Lung (tissue), 12 donors: ENCODE data around the gene GINS1. TPM values are rescaled to one million over a fixed set of nuclear protein-coding genes. Genes with fewer than 3 reads are reported as not detected.

Source experiments
- ATAC-seq: fragments of 200-7000 bp; cut with Tn5 transposase; one replicate; pipeline ENCODE4 v1.9.1; 2020; ENCODE audit warnings: moderate number of reproducible peaks; ENCODE audit not compliant: insufficient read depth, low FRiP score
- DNase-seq, 3 donors: peaks; one replicate each; pipeline ENCODE4 v3.0.0-alpha.2; 2013 to 2017
- H3K27ac ChIP-seq, 2 donors: one replicate each; pipeline ENCODE4 v1.5.1; 2013; ENCODE audit warnings: mild to moderate bottlenecking in 2 of 2, moderate library complexity in 2 of 2, control low read depth in 1 of 2, inconsistent platforms in 1 of 2, low read depth in 1 of 2, low read length in 1 of 2
- H3K27me3 ChIP-seq, 3 donors: one replicate each; pipeline ENCODE4 v1.5.1; 2013; ENCODE audit warnings: low read length in 2 of 3; ENCODE audit not compliant: control insufficient read depth in 3 of 3, insufficient read depth in 3 of 3
- H3K36me3 ChIP-seq, 4 donors: one replicate each; pipeline ENCODE4 v1.5.1; 2013; ENCODE audit warnings: low read length in 4 of 4, mild to moderate bottlenecking in 1 of 4, moderate library complexity in 1 of 4; ENCODE audit not compliant: control insufficient read depth in 4 of 4, insufficient read depth in 4 of 4
- H3K4me1 ChIP-seq, 5 donors: one replicate each; pipeline ENCODE4 v1.5.1; 2013; ENCODE audit warnings: low read length in 5 of 5, mild to moderate bottlenecking in 2 of 5, moderate library complexity in 1 of 5; ENCODE audit not compliant: control insufficient read depth in 5 of 5, insufficient read depth in 5 of 5
- H3K4me3 ChIP-seq: one replicate; pipeline ENCODE4 v1.5.1; 2013; ENCODE audit warnings: mild to moderate bottlenecking, control low read depth, moderate library complexity
- H3K9ac ChIP-seq, 2 donors: one replicate each; pipeline ENCODE4 v1.5.1; 2013; ENCODE audit warnings: low read length in 2 of 2, control low read depth in 1 of 2; ENCODE audit not compliant: insufficient read depth in 1 of 2
- H3K9me3 ChIP-seq, 4 donors: one replicate each; pipeline ENCODE4 v1.5.1; 2013; ENCODE audit warnings: low read length in 3 of 4, mild to moderate bottlenecking in 1 of 4, moderate library complexity in 1 of 4; ENCODE audit not compliant: control insufficient read depth in 4 of 4, insufficient read depth in 3 of 4
- CTCF ChIP-seq: IDR thresholded peaks from 2 replicates; pipeline ENCODE4 v1.5.1; 2012; ENCODE audit warnings: mild to moderate bottlenecking; ENCODE audit errors: control extremely low read depth, extremely low read depth
- WGBS, 2 donors: extraction: QIAGEN DNeasy Blood & Tissue Kit; methylation state at CpG; one replicate each; pipeline ENCODE4 v1.1.7; 2013; 5-methylcytosine and 5-hydroxymethylcytosine counted together
- polyA plus RNA-seq, 2 donors: library from polyadenylated mRNA; stranded (reverse); fragments of 200-250 nt; gene quantifications; one replicate each; pipeline ENCODE4 v1.2.1, GENCODE V29; 2013
- total RNA-seq, 2 donors: library from RNA; depleted of rRNA in 1 of 2; stranded (reverse); fragments of >200 nt in 1 of 2; gene quantifications; one replicate each; pipeline ENCODE4 v1.2.1, GENCODE V29; 2014 to 2021
- donor health status: control.
- donor health status: control.
- donor health status: Bipolar disorder and iron deficiency.
- donor health status: healthy.
- donor health status: DM: yes; HTN: yes; CAD: no.

The GINS1 gene
- total and polyA plus RNA-seq, 4 donors, result 0.87 to 3.3 (median 2.4) TPM

DNA sequence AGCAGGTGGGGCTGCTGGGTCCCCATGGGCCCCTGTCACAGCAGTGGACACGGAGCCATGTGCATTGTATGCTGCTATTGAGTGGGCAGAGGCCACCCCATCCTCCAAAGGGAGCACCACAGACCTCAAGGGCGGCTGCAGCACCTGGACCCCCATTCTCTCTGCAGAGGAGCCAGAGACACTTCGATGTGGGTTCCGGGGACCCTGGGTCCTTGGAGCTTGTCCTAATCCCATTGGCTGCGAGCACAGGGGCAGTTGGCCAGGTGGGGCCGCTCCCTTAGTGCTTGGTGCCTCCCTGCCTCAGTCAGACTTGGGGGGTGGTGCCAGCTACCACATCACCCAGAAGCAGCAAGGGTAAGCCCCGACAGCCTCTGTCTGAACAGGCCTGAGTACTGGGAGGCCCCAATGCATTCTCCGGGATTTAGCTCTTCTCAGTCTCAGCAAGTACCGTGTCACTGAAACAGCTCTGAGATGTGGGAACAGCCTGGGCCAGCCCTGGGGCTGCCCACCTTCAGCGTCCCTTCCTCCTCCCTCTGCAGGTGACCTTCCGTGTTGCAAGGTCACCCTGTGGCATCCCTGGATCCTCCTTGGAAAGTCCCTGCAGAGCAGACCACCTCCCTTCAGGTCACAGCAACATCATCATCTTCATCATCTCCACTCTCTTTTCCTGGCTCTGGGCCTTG lies 73.9 kb downstream of the GINS1 start:
- H3K4me1 ChIP-seq, result no peaks in the 10 kb centered on the region
- no peak for TF ChIP-seq CTCF
- no peak overlapping the region for H3K27ac ChIP-seq
- H3K9ac ChIP-seq, result no peak overlapping the region
- no peaks in the 10 kb centered on the region for H3K9me3 ChIP-seq
- peaks cover 0 to 34% (median 30%) of the 10 kb centered on the region in 4 donors for H3K36me3 ChIP-seq
- ATAC-seq (no peak), DNase-seq (no peak)
- no peaks in the 10 kb centered on the region for H3K27me3 ChIP-seq
- H3K4me3 ChIP-seq, result no peak overlapping the region
- WGBS, 2 donors, result 93 to 94% methylated on average over 11 of the region's 11 CpGs

DNA sequence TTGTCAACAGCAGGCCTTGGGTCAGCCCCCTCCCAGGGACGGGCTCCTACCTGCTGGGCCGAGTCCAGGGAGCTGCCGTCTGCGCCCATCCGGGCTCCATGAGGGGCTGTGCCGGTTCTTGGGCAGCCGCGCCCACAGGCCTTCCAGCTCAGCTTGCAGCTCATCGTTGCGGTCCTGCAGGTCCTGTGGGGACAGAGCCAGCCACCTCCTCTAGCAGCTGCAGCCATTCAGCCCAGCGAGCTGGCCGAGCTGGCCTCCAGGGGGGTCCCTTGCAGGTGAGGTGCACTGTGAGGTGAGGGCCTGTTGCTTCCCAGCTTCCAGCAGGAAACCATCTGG lies 74.4 kb downstream of the GINS1 start:
- peaks cover 0 to 34% (median 27%) of the 10 kb centered on the region in 4 donors for H3K36me3 ChIP-seq
- 93 to 97% methylated on average over 12 of the region's 12 CpGs for WGBS, 2 donors
- no peaks in the 10 kb centered on the region for H3K27me3 ChIP-seq
- H3K9me3 ChIP-seq, result no peaks in the 10 kb centered on the region
- no peak for ATAC-seq
- H3K9ac ChIP-seq, result no peak overlapping the region
- no peak for DNase-seq
- no peaks in the 10 kb centered on the region for H3K4me1 ChIP-seq
- TF ChIP-seq CTCF, result no peak
- H3K27ac ChIP-seq, result no peak overlapping the region
- no peak overlapping the region for H3K4me3 ChIP-seq

DNA sequence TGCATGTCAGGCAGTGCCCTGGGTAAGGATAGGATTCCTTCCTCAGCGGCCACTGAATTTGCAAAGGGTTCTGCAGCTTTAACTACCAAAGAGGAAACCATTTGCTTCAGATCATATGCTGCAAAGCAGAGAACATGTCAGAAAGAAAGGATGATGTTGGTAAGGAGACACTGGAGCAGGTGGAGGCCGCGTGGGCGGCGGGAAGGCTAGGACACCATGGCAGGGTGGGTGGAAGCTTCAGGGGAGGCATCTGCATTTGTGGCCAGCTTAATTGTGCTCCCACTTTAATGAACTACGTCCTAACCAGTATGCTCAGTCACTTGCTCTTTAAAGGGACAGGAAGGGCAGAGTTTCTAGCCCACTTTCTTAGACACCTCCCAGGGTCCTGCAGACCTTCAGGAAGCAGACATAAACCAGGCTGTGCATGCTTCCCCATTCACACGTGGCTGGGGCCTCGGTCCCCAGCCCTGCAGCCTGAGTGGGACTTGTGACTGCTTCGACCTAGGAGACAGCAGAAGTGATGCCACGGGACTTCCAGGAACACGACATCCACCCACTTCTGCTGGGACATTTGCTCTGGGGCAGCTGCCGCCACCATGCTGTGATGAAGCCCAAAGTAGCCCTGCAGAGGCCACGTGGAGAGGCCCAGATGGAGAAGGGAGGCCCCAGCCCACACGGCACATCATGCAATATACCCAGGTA lies 76.1 kb downstream of the GINS1 start:
- Histone ChIP-seq H3K4me3 (no peak overlapping the region), H3K9ac (no peak overlapping the region), H3K9me3 (no peaks in the 10 kb centered on the region), H3K36me3 (peaks cover 0 to 33% (median 20%) of the 10 kb centered on the region in 4 donors), H3K4me1 (no peaks in the 10 kb centered on the region), H3K27me3 (no peaks in the 10 kb centered on the region), H3K27ac (no peak overlapping the region)
- ATAC-seq, result no peak
- no peak for TF ChIP-seq CTCF
- WGBS, 2 donors, result 71 to 83% methylated on average over 14 of the region's 14 CpGs
- no peak for DNase-seq
